Stimulated activated CD8-positive, alpha-beta memory T cell treated with anti-CD3 and anti-CD28 coated beads, Interleukin-15, amount 100 ng/mL, for 24 hours (primary cell): ENCODE results near the gene GPR33.
"Not testable (repeated sequence)": the region's sequence is repeated elsewhere in the genome, so short reads cannot be mapped to it uniquely, and the experiment has no call there.

Experiments
- DNase-seq: peaks from one replicate; pipeline ENCODE4 v3.0.0-alpha.2; 2020; ENCODE audit warnings: low read depth

GPR33 gene, protein sequence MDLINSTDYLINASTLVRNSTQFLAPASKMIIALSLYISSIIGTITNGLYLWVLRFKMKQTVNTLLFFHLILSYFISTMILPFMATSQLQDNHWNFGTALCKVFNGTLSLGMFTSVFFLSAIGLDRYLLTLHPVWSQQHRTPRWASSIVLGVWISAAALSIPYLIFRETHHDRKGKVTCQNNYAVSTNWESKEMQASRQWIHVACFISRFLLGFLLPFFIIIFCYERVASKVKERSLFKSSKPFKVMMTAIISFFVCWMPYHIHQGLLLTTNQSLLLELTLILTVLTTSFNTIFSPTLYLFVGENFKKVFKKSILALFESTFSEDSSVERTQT

GRCh38 chr14:31487886-31488285 is at the start of gene GPR33:
Gene GPR33, minus strand, starts transcription at chr14:31488039. Its CDS starts 4,074 bp downstream, at chr14:31483965.
- no peak for DNase-seq

DNA sequence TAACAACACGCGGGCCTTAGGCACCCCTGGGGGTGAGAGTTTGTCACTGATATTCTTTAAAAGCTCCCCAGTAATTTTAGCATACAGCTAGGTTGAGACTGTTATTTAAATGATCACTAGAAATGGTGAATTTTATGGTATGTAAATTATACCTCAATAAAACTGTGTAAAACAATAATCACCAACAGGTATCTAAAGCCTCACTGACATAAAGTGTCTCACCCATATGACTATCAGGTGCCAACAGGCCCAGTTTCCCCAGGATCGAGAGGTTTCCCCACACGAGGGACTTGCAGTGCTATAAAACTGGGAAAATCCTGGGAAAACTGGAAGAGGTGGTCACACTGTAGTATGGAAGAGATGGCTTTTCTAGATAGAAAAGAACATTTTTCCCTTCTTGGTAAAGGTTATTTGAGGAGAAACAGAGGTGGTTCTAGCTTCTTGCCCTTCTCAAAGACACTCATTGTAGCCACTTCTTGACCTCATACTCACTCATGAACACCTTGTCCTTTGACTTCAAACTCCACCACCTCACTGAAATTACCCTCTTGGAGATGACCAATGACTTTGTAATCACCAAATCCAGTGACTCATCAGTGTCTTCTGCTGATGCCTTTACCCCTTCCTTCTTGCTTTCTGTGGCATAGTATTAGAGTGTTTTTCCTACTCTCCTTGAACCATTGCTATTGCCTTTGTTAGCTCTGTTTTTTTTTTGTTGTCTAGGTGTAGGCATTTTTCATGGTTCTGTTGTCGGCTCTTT is 48.5 kb upstream of the GPR33 start:
- DNase-seq = no peak

DNA sequence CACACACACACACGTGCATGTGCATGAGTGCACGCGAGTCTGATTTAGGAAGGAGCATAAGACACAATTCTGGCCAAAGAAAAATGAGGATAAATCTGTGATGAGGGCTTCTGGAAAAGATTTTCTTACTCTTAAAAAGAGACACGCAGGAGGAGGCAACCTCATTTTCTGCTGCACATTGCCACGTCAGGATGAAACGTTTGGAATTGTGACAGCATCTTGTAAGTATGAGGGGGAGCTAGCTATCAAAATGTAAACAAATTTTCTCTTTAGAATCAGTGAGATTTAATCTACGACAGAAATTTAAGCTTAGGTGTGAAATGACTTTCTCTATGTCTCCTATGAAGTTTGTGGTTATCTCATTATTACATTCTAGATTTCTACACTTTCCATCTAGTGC is 42.3 kb upstream of the GPR33 start:
- DNase-seq = no peak

DNA sequence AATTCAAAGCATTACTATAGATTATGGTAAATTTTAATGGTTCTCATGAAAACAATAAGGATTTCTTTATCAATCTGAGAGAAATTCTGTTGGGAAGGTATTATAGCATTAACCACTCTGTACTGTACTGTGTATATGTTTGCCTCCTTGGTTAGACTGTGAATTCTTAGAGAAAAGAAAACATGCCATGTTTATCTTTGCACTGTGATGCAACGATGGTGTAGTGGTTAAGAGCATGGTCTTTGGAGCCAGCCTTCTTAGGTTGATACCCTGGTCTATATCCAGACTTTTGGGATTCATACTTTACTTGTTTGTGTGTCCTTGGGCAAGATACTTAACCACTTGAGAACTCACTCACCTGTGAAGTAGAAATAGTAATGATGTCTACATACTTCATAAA is 41.2 kb upstream of the GPR33 start:
- no peak for DNase-seq

- no peak for DNase-seq
These were observed 39.7 kb upstream of the GPR33 start for GRCh38 chr14:31527546-31527945.

GRCh38 chr14:31527087-31527486 is 39.2 kb upstream of the GPR33 start:
- DNase-seq = no peak

DNA sequence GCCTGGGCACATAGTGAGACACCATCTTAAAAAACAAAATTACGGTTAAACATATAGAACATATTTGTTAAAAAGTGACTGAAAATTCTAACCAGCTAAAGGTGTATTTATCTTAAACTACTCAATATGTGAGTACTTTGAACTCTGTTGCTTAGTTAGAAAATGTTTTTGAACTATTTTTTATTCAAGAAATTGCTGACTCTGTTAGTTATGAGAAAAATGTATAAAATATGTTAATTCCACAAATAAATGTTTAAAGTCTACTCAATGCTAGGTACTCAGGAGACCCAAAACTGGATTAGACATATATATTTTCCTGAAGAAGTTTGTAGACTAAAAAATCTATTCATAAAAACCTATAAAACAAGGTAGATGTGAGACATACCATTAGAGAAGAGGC is 23.0 kb upstream of the GPR33 start:
- no peak for DNase-seq

DNA sequence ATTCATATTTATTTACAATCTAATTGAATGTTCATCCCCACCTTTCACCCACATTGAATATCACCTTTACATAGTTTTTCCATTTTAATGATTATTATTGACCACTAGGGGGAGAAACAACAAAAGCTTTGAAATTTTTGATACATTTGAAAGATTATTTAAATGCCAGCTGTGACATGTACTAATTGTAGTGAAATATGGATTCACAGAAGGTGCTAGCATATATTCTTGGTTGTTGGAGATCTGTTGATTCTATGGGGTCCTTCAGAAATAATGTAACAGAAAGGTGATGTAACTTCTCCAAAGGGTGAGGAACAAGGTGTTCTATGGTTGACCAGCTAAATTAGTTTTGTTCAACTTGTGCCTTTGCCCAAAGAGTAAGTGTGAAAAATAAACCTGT is 22.4 kb upstream of the GPR33 start:
- no peak for DNase-seq

DNA sequence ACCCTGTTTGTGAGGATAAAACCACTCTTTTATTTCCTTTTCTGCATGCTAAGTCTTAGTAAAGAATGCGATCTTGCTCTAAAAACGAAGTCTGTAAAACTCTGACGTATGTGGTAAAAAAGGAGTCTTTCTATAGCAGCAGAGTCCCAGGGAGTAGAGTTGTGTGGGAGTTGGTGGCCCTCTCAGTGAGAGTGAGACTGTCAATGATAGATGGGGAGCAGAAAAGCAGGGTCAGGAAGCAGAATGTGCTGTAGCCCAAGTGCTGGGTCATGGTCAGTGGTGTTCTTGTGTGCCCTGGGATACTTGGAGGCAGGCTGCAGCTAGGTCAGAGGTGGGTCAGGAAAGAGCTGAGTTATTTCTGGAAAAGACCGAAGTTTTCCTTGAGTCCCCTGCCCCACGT is 20.3 kb upstream of the GPR33 start:
- no peak for DNase-seq

DNA sequence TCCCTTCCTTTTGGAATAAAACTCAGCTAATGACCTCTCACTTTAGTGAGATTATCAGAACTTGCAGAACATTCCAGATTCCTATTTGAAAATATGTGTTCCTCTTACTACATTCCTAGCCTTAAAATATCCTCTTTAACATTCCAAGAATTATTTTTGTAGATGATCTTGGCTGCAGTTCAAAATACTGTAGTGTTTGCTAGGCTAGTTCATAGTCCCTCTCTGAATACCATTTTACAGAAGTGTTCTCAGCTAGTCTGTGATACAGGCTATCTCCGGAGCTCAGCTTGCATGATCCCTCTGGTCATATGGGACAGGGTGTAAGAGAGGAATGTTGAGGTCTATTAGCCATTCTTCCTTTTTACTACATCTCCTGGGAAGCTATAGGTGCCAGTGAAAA is 17.6 kb upstream of the GPR33 start:
- no peak for DNase-seq

DNA sequence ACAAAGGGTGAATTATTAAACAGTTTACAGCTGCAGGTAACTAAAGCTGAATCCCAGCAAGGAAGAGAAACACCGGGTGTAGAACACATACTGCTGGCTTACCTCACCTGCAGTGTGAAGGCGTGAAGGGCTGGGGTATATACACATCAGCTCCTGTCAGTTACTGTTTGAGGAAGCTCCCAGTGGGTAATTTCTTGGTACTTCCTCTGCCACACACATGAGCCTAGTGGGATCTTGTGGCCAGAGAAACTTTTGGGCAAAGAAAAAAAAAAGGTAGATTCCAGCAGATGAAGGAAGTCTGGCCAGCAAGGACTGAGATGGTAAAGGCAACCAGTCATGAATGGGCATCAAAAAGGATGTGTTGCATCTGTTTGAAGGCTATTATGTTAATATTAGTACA is 14.0 kb upstream of the GPR33 start:
- no peak for DNase-seq

- DNase-seq = no peak
These were observed 5.1 kb upstream of the GPR33 start for GRCh38 chr14:31492759-31493498.

DNA sequence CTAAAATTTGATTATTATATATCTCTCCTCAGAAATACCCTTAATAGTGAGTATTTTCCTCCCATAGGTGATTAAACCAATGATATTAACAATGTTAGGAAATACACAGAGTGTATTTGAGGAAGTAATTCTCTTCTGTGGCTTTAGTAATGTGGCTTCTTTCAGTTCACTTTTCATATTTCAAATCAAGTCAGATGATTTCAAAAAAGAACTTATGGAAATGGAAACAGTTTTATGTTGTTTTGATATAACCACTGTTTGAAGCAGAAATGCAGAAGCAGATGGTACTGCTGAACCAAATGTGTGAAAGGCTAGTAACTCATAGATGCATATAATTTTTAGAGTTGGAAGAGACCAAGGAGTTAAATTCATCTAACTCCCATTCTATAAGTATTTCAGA is 1.9 kb upstream of the GPR33 start:
- DNase-seq = no peak

DNA sequence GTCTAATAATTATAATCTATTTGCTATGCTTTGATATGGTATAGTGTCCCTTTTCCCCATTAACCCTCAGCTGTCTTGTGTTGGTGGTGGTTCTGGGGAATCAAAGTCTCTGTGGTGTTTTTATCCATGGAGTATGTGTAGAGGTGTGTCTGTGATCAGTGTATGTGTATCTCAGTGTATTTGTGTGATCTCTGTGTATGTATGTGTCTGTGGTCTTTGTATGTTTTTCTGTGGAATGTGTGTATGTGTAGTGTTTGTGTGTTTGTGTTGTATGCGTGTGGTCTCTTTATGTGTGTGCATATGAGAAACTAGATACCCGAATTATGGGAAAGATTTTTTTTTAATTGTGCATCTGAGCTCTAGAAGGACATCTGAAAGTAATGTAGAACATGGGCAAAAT is 1.1 kb downstream of the GPR33 start:
- DNase-seq = no peak

- DNase-seq = no peak
These were observed 3.1 kb downstream of the GPR33 start for GRCh38 chr14:31484754-31485153.

- no peak for DNase-seq
These were observed 7.7 kb downstream of the GPR33 start for GRCh38 chr14:31480156-31480555.

- DNase-seq = no peak
These were observed 8.8 kb downstream of the GPR33 start for GRCh38 chr14:31479027-31479426.

DNA sequence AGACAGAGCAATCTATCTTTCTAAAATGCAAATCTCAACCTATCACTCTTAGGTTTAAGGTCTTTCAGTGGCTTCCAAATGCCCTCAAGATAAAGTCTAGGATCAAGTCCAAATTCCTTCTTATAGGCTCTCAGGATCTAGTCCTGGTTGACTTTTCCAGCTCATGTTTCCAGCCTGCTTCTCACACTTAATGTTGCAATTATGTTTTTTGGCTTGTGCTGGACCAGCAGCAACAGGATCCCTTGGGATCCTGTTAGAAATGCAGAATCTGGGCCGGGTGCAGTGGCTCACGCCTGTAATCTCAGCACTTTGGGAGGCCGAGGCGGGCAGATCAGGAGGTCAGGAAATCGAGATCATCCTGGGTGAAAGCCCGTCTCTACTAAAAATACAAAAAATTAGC is 10.6 kb downstream of the GPR33 start:
- no peak for DNase-seq

GRCh38 chr14:31476131-31476866 is 11.5 kb downstream of the GPR33 start:
- DNase-seq = no peak

GRCh38 chr14:31466554-31466953 is 21.3 kb downstream of the GPR33 start:
- DNase-seq = no peak

DNA sequence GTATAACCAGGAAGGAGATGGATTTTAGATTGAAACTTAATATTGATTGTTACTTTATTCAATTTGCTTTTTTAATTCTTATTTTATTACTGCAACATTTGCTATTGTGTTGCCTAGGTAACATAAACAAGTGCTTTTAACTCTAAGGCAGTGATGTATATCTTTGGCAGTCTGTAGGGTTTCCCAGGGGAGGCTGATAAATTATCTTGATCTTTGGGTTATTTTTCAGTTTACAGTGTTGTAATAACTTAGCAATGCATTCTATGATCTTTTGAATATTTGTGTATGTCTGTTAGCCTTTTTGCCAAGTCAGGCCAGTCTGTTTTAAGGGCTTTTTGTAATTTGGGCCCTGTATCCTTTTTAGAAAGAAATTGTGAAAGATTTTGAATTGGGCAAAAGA is 22.7 kb downstream of the GPR33 start:
- no peak for DNase-seq

- DNase-seq = not testable (repeated sequence)
These were observed 25.4 kb downstream of the GPR33 start for GRCh38 chr14:31462450-31462849.
